ENCODE measurements around the gene ABCC4. TPM values are rescaled to one million over a fixed set of nuclear protein-coding genes. Genes with fewer than 3 reads are reported as not detected.

Gene ABCC4
- total RNA-seq, 1 donor from 2014 or later, result 10.6 TPM

- H3K9me3 Mint-ChIP-seq (ENCODE audit: low read depth), result no peaks in the 10 kb centered on the region
- H3K4me1 Mint-ChIP-seq (ENCODE audit: low read depth), result no peaks in the 10 kb centered on the region
- no peak for DNase-seq (ENCODE audit: low spot score)
- no peak overlapping the region for H3K4me3 Mint-ChIP-seq (ENCODE audit: unreplicated experiment)
- no peaks in the 10 kb centered on the region for H3K27me3 Mint-ChIP-seq (ENCODE audit: low read depth)
- H3K27ac Mint-ChIP-seq (ENCODE audit: unreplicated experiment), result no peak overlapping the region
- no peak for TF ChIP-seq CTCF (IDR thresholded peaks at IDR 0.05)
- no peaks in the 10 kb centered on the region for H3K36me3 Mint-ChIP-seq (ENCODE audit: low read depth)
Observed at GRCh38 chr13:95229855-95230254, 71.4 kb downstream of the ABCC4 start.

GRCh38 chr13:95228130-95228529 lies 73.1 kb downstream of the ABCC4 start:
- H3K4me3 Mint-ChIP-seq (ENCODE audit: unreplicated experiment), result no peak overlapping the region
- no peak overlapping the region for H3K27ac Mint-ChIP-seq (ENCODE audit: unreplicated experiment)
- no peaks in the 10 kb centered on the region for H3K36me3 Mint-ChIP-seq (ENCODE audit: low read depth)
- no peaks in the 10 kb centered on the region for H3K9me3 Mint-ChIP-seq (ENCODE audit: low read depth)
- no peak for DNase-seq (ENCODE audit: low spot score)
- peaks cover 4% of the 10 kb centered on the region for H3K4me1 Mint-ChIP-seq (ENCODE audit: low read depth)
- TF ChIP-seq CTCF (IDR thresholded peaks at IDR 0.05), result no peak
- no peaks in the 10 kb centered on the region for H3K27me3 Mint-ChIP-seq (ENCODE audit: low read depth)

- DNase-seq (ENCODE audit: low spot score), result no peak
- H3K27me3 Mint-ChIP-seq (ENCODE audit: low read depth), result no peaks in the 10 kb centered on the region
- H3K36me3 Mint-ChIP-seq (ENCODE audit: low read depth), result no peaks in the 10 kb centered on the region
- no peaks in the 10 kb centered on the region for H3K9me3 Mint-ChIP-seq (ENCODE audit: low read depth)
- no peak overlapping the region for H3K27ac Mint-ChIP-seq (ENCODE audit: unreplicated experiment)
- peaks cover 6% of the 10 kb centered on the region for H3K4me1 Mint-ChIP-seq (ENCODE audit: low read depth)
- H3K4me3 Mint-ChIP-seq (ENCODE audit: unreplicated experiment), result no peak overlapping the region
- TF ChIP-seq CTCF (IDR thresholded peaks at IDR 0.05), result no peak
Observed at GRCh38 chr13:95226932-95227695, 74.1 kb downstream of the ABCC4 start.

GRCh38 chr13:95226476-95226875 lies 74.8 kb downstream of the ABCC4 start:
- H3K27me3 Mint-ChIP-seq (ENCODE audit: low read depth), result no peaks in the 10 kb centered on the region
- TF ChIP-seq CTCF (IDR thresholded peaks at IDR 0.05), result no peak
- H3K9me3 Mint-ChIP-seq (ENCODE audit: low read depth), result no peaks in the 10 kb centered on the region
- H3K4me1 Mint-ChIP-seq (ENCODE audit: low read depth), result peaks cover 6% of the 10 kb centered on the region
- no peak for DNase-seq (ENCODE audit: low spot score)
- no peak overlapping the region for H3K27ac Mint-ChIP-seq (ENCODE audit: unreplicated experiment)
- no peak overlapping the region for H3K4me3 Mint-ChIP-seq (ENCODE audit: unreplicated experiment)
- H3K36me3 Mint-ChIP-seq (ENCODE audit: low read depth), result no peaks in the 10 kb centered on the region

GRCh38 chr13:95226050-95226449 lies 75.2 kb downstream of the ABCC4 start:
- Mint-ChIP-seq H3K4me3 (ENCODE audit: unreplicated experiment) (no peak overlapping the region), H3K4me1 (ENCODE audit: low read depth) (peaks cover 6% of the 10 kb centered on the region), H3K27ac (ENCODE audit: unreplicated experiment) (no peak overlapping the region), H3K36me3 (ENCODE audit: low read depth) (no peaks in the 10 kb centered on the region), H3K9me3 (ENCODE audit: low read depth) (no peaks in the 10 kb centered on the region), H3K27me3 (ENCODE audit: low read depth) (no peaks in the 10 kb centered on the region)
- TF ChIP-seq CTCF (IDR thresholded peaks at IDR 0.05), result no peak
- no peak for DNase-seq (ENCODE audit: low spot score)
